ENCODE measurements around the gene FPGS.

The FPGS gene

DNA sequence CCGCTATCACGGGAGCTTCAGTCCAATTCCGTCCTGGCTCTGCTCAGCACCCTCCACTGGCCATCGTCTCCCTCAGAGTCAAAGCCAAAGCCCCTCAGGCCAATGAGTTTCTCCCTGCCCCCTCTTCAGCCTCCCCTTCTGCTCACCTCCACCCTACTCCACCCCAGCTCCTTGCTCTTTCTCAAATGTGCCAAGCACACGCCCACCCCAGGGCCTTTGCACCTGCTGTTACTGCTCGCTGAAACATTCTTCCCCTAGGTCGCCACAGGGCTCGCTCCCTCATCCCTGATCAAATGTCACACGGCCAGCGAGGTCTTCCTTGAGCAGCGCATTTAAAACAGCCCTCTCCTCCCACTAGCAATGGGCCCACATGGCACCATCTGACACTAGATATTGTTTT lies 58.1 kb downstream of the FPGS start:
- no peak for DNase-seq (ENCODE audit: low read depth)

DNA sequence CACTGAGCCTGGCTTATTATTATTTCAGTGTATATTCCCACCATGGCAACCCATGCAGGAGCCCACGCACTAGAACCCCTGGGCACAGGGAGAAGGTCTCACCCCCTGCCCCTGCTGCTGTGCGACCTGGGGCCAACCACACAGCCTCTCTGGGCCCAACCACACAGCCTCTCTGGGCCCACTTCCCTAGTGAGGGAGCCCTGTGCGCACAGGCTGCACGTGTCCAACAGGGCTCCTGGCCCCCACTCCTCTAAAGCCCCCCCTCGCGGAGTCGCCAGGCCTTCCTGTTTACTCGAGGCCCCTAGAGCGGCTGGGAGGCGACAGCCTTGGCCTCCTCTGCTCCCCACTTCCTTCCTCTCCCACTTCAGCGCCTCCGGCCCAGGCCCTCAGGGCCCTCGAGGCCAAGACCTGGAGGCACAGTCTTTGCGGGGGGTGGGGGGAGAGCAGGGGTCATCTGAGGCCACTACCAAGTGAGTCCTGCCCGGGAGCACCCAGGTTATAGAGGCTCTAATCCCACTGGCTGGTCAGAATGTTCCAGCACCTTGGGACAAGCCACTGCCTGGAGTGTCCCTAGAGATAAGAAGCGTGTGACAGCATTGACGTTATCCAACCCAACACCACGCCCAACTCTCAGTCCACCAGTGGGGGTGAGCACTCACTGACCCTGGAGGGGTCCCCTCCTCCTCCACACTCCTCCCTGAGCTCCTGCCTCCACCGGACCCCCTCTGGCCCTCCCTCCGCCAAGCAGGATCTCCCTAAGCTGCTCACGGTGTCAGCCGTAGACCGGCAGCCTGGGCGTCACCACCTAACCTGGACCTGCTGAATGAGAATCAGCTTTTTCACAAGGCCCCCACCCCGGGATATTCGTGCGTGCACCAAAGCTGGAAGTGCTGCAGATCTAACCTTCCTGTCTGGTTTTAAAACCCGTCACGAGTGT lies 59.7 kb downstream of the FPGS start:
- DNase-seq (ENCODE audit: low read depth), result no peak

DNA sequence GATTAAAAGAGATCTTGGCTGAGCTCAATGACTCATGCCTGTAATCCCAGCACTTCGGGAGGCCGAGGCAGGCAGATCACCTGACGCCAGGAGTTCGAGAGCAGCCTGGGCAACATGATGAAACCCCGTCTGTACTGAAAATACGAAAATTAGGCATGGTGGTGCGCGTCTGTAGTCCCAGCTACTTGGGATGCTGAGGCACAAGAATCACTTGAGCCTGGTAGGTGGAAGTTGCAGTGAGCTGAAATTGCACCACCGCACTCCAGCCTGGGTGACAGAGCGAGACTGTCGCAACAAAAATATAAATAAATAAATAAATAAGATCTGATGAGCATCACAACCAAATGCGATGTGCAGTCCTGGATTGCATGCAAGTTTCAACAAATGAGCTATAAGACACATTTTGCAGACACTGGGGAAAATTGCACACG lies 60.5 kb downstream of the FPGS start:
- no peak for DNase-seq (ENCODE audit: low read depth)
